ENCODE data around the gene NOVA2. TPM values are rescaled to one million over a fixed set of nuclear protein-coding genes. Genes with fewer than 3 reads are reported as not detected.

NOVA2 gene
- total RNA-seq, 1 donor from 2014 or later, result 0.59 TPM

DNA sequence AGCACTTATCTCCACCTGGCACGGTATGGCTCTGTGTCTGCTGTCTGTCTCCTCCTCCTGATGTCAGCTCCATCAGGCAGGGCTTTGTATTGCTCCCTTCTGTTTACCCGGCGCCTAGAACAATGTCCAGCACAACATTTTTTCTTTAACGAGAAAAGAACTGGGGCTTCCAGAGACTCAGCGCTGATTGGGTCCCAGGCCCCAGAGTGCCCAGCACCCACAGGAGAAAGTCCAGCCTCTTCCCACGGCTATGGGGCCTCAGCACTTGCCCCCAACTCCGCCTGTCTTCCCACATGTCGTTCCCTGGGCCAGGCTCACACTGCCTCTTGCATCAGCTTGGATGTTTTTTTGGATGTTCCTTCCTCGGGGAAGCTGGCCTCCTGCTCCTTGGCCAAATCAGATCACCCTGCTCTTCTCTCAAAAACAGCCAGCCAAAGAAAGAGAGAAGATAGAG lies 78.1 kb downstream of the NOVA2 start:
- no peak for DNase-seq

DNA sequence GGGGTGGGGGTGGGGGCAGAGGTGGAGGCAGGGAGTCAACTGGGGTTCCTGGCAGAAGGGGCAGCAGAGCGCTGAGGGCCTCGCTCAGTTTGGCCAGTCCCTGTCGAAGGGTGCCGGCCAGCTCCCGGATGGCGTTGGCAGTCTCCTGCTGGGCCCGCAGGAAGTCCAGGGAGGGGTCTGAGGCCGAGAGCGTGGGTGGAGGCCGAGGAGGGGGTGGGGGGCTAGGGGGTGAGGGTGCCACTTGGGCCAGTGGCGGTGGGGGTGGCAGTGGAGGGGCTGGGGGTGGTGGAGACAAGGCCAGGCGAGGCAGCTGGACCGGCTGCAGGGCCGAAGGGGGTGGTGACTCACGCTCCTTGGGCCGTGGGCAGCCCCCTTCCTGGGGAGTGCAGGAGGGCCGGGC lies 82.8 kb downstream of the NOVA2 start:
- no peak for DNase-seq

DNA sequence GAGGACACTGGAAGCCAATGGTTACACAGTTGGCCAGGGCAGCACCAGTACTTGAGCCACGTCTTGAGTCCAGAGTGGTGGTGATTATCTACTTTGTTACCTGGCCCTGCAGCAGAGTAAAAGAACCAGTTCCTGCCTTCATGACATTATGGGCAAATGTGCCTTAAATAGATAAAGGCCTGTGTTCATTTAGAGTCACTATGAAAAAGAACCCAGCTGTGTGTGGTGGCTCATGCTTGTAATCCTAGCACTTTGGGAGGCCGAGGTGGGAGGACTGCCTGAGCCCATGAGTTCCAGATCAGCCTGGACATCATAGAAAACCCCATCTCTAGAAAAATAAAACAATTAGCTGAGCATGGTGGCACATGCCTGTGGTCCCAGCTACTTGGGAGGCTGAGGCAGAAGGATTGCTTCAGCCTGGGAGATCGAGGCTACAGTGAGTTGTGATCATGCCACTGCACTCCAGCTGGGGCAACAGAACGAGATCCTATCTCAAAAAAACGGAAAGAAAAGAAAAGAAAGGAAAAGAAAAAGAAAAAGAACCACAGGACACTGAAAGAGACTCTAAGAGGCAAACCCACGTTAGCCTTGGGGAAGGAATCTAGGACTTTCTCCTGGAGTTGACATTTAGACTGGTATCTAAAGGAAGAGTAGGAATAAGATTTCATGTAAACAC lies 84.3 kb downstream of the NOVA2 start:
- DNase-seq, result no peak

GRCh38 chr19:45887200-45887710 lies 86.4 kb downstream of the NOVA2 start:
- no peak for DNase-seq

DNA sequence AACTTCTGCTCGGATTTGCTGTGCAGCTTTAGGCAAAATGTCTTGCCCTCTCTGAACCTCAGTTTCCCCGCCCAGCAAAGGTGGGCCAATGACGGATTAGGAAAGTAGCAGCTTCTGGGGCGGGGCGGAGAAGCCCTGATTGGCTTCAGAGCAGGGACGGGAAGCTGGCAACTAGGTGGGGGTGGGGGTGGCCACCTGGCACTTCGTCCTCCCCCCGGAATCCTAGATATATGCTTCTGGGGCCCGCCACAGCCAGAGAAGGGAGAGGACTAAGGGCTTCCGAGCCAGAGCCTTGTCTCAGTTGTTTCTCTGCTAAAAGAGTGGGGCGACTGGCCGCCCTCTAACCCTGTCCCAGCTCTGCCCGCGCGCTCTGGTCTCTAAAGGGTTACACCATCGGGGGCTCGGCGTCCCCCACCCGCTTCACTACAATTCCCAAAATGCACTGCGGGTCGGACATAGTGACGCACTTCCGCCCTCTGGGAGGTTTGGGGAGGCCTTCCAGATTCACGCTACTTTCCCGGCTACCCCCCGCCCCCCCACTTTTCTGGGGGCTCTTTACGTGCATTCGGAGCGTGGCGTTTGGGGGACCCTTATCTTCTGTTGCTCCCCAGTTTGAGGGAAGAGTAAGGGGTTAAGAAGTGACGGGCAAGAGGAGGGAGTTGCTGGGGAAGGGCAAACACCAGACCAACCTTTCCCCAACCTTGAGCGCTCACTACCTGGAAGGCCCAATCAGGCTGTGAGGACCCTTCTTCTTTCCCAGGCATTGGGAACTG lies 87.1 kb downstream of the NOVA2 start:
- DNase-seq, result peak; percentile 89

- DNase-seq, result peak; percentile 88
These were observed 87.9 kb downstream of the NOVA2 start, which contains the start of gene IRF2BP1 for GRCh38 chr19:45885556-45886426. IRF2BP1 (minus strand) TSS chr19:45886141; CDS start chr19:45885774, 367 bp downstream.

- no peak for DNase-seq
These were observed 88.7 kb downstream of the NOVA2 start for GRCh38 chr19:45884682-45885555.

DNA sequence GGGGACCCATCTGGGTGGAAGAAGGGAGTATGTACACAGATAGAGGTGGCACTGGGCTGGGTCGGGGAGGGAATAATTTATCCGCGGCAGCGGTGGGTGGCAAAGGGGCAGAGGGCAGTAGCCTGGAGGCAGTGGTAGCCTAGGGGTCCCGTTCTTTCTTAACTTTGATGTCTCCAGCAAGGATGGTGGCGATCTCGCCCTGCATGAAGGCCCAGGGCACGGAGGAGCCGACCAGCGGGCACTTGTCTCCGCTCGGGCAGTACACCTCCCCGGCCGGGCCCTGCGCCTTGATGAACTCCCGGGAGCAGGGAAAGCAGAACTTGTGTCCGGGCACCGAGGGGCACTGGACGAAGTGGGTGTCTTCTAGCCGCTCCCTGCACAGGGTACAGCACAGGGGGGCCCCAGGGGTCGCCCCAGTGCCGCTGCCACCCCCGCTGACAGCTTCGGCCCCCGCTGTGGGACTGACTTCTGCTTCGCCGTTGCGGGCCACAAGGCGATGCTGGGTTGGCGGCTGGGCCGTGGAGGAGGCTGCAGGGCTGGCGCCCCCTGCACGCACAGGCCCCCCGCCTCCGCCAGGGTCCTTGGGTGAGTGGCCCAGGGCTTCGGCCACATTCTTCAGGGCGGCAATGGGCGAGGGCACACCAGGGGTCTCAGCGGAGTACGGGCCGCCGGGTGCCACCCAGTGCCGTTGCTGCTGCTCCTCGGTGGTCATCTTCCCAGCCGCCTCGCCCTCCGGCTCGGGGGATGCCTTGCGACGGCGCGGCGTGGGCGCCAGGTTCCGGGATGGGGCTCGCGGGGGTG lies 89.6 kb downstream of the NOVA2 start:
- DNase-seq, result no peak

Small RNAs within 50 kb of the gene (small RNA-seq; reads per million reads assigned to genes)
- 156 reads per million, percentile 97 among the genes with 10 or more reads in this experiment for gene MIR769 (ENCODE audit: low replicate concordance)

Other genes starting within 250 kb of the NOVA2 start
- gene FBXO46, start 243.0 kb downstream of the NOVA2 start, total RNA-seq, result 5.6 TPM
- gene MEIOSIN, start 240.4 kb downstream of the NOVA2 start, total RNA-seq, result not detected
- 6.9 TPM for gene SIX5, start 204.6 kb downstream of the NOVA2 start, total RNA-seq
- 29.0 TPM for gene DMPK, start 191.4 kb downstream of the NOVA2 start, total RNA-seq
- 21.2 TPM for gene DMWD, start 181.0 kb downstream of the NOVA2 start, total RNA-seq
- not detected for gene RSPH6A, start 158.6 kb downstream of the NOVA2 start, total RNA-seq
- gene SYMPK, start 110.7 kb downstream of the NOVA2 start, total RNA-seq, result 31.9 TPM
- gene FOXA3, start 109.5 kb downstream of the NOVA2 start, total RNA-seq, result not detected
- 14.5 TPM for gene IRF2BP1, start 87.7 kb downstream of the NOVA2 start, total RNA-seq
- 1.1 TPM for gene MYPOP, start 71.3 kb downstream of the NOVA2 start, total RNA-seq
- not detected for gene NANOS2, start 59.1 kb downstream of the NOVA2 start, total RNA-seq
- 6.1 TPM for gene CCDC61, start 21.6 kb upstream of the NOVA2 start, total RNA-seq
- 5.3 TPM for gene PGLYRP1, start 49.2 kb upstream of the NOVA2 start, total RNA-seq
- gene IGFL4, start 67.1 kb upstream of the NOVA2 start, total RNA-seq, result 4.7 TPM
- 5.9 TPM for gene IGFL3, start 150.8 kb upstream of the NOVA2 start, total RNA-seq
- gene IGFL2, start 174.4 kb upstream of the NOVA2 start, total RNA-seq, result 19.9 TPM